Activated naive CD8-positive, alpha-beta T cell treated with anti-CD3 and anti-CD28 coated beads, Interleukin-2, amount 10 ng/mL, durations not matched to agents 7 days and 5 days (primary cell): ENCODE data around the gene POU3F2. TPM values are rescaled to one million over a fixed set of nuclear protein-coding genes. Genes with fewer than 3 reads are reported as not detected.

Experiments used
- ATAC-seq: fragments of 150-1000 bp; cut with Tn5 transposase; one replicate; pipeline ENCODE4 v1.10.0; 2021; ENCODE audit warnings: low read depth, moderate library complexity
- POLR2A ChIA-PET: fragments of 350-600 bp; sonication (Branson Sonifier 250); formaldehyde crosslinking; loops from one replicate; lab custom pipeline; 2021; ENCODE audit warnings: antibody characterized with exemption; lab: Charles Lee
- DNase-seq: peaks from one replicate; pipeline ENCODE4 v3.0.0; 2021
- H3K27ac Mint-ChIP-seq: one replicate; pipeline ENCODE4 v1.8.0; 2022; ENCODE audit warnings: mild to moderate bottlenecking, mixed read lengths
- H3K27me3 Mint-ChIP-seq: one replicate; pipeline ENCODE4 v1.8.0; 2022; ENCODE audit warnings: mild to moderate bottlenecking, moderate library complexity, mixed read lengths
- H3K36me3 Mint-ChIP-seq: one replicate; pipeline ENCODE4 v1.8.0; 2021; ENCODE audit warnings: mild to moderate bottlenecking, mixed read lengths
- H3K4me1 Mint-ChIP-seq: one replicate; pipeline ENCODE4 v1.8.0; 2021; ENCODE audit warnings: mixed read lengths
- H3K4me3 Mint-ChIP-seq: one replicate; pipeline ENCODE4 v1.8.0; 2022; ENCODE audit warnings: mild to moderate bottlenecking, moderate library complexity, mixed read lengths
- H3K9me3 Mint-ChIP-seq: one replicate; pipeline ENCODE4 v1.8.0; 2021; ENCODE audit warnings: mixed read lengths
- total RNA-seq, 2 experiments: library from RNA; stranded (reverse); gene quantifications; one replicate each; pipeline ENCODE4 v1.2.3, GENCODE V29; 2021

POU3F2 gene
- total RNA-seq, 2 experiments from 2014 or later = not detected

- Mint-ChIP-seq H3K4me1 (peaks cover 15% of the 10 kb centered on the region), H3K36me3 (peaks cover 2% of the 10 kb centered on the region), H3K27ac (no peak overlapping the region), H3K9me3 (no peaks in the 10 kb centered on the region), H3K4me3 (no peak overlapping the region), H3K27me3 (peaks cover 80% of the 10 kb centered on the region)
- POLR2A ChIA-PET = no interaction called here
- ATAC-seq (no peak), DNase-seq (peak; percentile 40)
These were observed 9.2 kb downstream of the POU3F2 start for GRCh38 chr6:98843271-98844243.

- Mint-ChIP-seq H3K9me3 (no peaks in the 10 kb centered on the region), H3K36me3 (peaks cover 4% of the 10 kb centered on the region), H3K27ac (no peak overlapping the region), H3K4me1 (peaks cover 18% of the 10 kb centered on the region), H3K4me3 (peak overlapping the region; percentile 9), H3K27me3 (peaks cover 84% of the 10 kb centered on the region)
- POLR2A ChIA-PET = no interaction called here
- peak; percentile 36 for DNase-seq
- ATAC-seq = no peak
These were observed 10.2 kb downstream of the POU3F2 start for GRCh38 chr6:98844244-98845210.

GRCh38 chr6:98845211-98846020, 11.0 kb downstream of the POU3F2 start:
- H3K4me1 Mint-ChIP-seq = peaks cover 18% of the 10 kb centered on the region
- DNase-seq = peak; percentile 77
- POLR2A ChIA-PET = no interaction called here
- H3K36me3 Mint-ChIP-seq = peaks cover 4% of the 10 kb centered on the region
- ATAC-seq = peak; percentile 53
- no peak overlapping the region for H3K27ac Mint-ChIP-seq
- H3K27me3 Mint-ChIP-seq = peaks cover 84% of the 10 kb centered on the region
- H3K9me3 Mint-ChIP-seq = no peaks in the 10 kb centered on the region
- peak overlapping the region; percentile 26 for H3K4me3 Mint-ChIP-seq

- POLR2A ChIA-PET = no interaction called here
- Mint-ChIP-seq H3K27ac (no peak overlapping the region), H3K9me3 (no peaks in the 10 kb centered on the region), H3K27me3 (peaks cover 84% of the 10 kb centered on the region), H3K4me3 (no peak overlapping the region), H3K36me3 (peaks cover 4% of the 10 kb centered on the region), H3K4me1 (peaks cover 18% of the 10 kb centered on the region)
- no peak for ATAC-seq
- no peak for DNase-seq
These were observed 11.6 kb downstream of the POU3F2 start for GRCh38 chr6:98846021-98846380.

- Mint-ChIP-seq H3K9me3 (no peaks in the 10 kb centered on the region), H3K36me3 (peaks cover 4% of the 10 kb centered on the region), H3K27ac (no peak overlapping the region), H3K4me3 (no peak overlapping the region), H3K4me1 (peaks cover 18% of the 10 kb centered on the region), H3K27me3 (peaks cover 79% of the 10 kb centered on the region)
- DNase-seq (no peak), ATAC-seq (no peak)
- POLR2A ChIA-PET = no interaction called here
These were observed 13.0 kb downstream of the POU3F2 start for GRCh38 chr6:98847416-98847778.

- Mint-ChIP-seq H3K27me3 (peaks cover 74% of the 10 kb centered on the region), H3K27ac (no peak overlapping the region), H3K36me3 (peaks cover 2% of the 10 kb centered on the region), H3K4me3 (peak overlapping the region; percentile 33), H3K4me1 (peaks cover 18% of the 10 kb centered on the region), H3K9me3 (no peaks in the 10 kb centered on the region)
- DNase-seq (peak; percentile 42), ATAC-seq (peak; percentile 47)
- POLR2A ChIA-PET = no interaction called here
These were observed 13.6 kb downstream of the POU3F2 start for GRCh38 chr6:98847779-98848538.

GRCh38 chr6:98848539-98849242, 14.3 kb downstream of the POU3F2 start:
- Mint-ChIP-seq H3K4me3 (peak overlapping the region; percentile 33), H3K4me1 (peaks cover 18% of the 10 kb centered on the region), H3K27ac (no peak overlapping the region), H3K9me3 (no peaks in the 10 kb centered on the region), H3K27me3 (peaks cover 68% of the 10 kb centered on the region), H3K36me3 (peaks cover 2% of the 10 kb centered on the region)
- POLR2A ChIA-PET = no interaction called here
- DNase-seq (no peak), ATAC-seq (no peak)

GRCh38 chr6:98864497-98864896, 30.1 kb downstream of the POU3F2 start:
- Mint-ChIP-seq H3K27me3 (no peaks in the 10 kb centered on the region), H3K9me3 (peaks cover 5% of the 10 kb centered on the region), H3K27ac (no peak overlapping the region), H3K36me3 (peaks cover 9% of the 10 kb centered on the region), H3K4me3 (no peak overlapping the region), H3K4me1 (no peaks in the 10 kb centered on the region)
- POLR2A ChIA-PET = no interaction called here
- DNase-seq = no peak
- ATAC-seq = no peak

GRCh38 chr6:98871057-98871456, 36.7 kb downstream of the POU3F2 start:
- peaks cover 24% of the 10 kb centered on the region for H3K36me3 Mint-ChIP-seq
- no peak for DNase-seq
- peaks cover 4% of the 10 kb centered on the region for H3K9me3 Mint-ChIP-seq
- POLR2A ChIA-PET = no interaction called here
- no peak for ATAC-seq
- no peaks in the 10 kb centered on the region for H3K27me3 Mint-ChIP-seq
- H3K27ac Mint-ChIP-seq = no peak overlapping the region
- no peaks in the 10 kb centered on the region for H3K4me1 Mint-ChIP-seq
- H3K4me3 Mint-ChIP-seq = no peak overlapping the region

- no peak for ATAC-seq
- POLR2A ChIA-PET = no interaction called here
- H3K4me3 Mint-ChIP-seq = no peak overlapping the region
These were observed 37.4 kb downstream of the POU3F2 start for GRCh38 chr6:98871821-98872220.

GRCh38 chr6:98875375-98875774, 41.0 kb downstream of the POU3F2 start:
- H3K27me3 Mint-ChIP-seq = no peaks in the 10 kb centered on the region
- H3K4me3 Mint-ChIP-seq = no peak overlapping the region
- H3K36me3 Mint-ChIP-seq = peaks cover 27% of the 10 kb centered on the region

More at GRCh38 chr6:98871821-98872220, 37.4 kb downstream of the POU3F2 start:
- Mint-ChIP-seq H3K9me3 (no peaks in the 10 kb centered on the region), H3K27me3 (no peaks in the 10 kb centered on the region), H3K27ac (no peak overlapping the region), H3K4me1 (no peaks in the 10 kb centered on the region), H3K36me3 (peaks cover 24% of the 10 kb centered on the region)
- no peak for DNase-seq

GRCh38 chr6:98877250-98877649, 42.9 kb downstream of the POU3F2 start:
- peaks cover 24% of the 10 kb centered on the region for H3K36me3 Mint-ChIP-seq
- no peak for ATAC-seq
- H3K27me3 Mint-ChIP-seq = no peaks in the 10 kb centered on the region
- H3K4me3 Mint-ChIP-seq = no peak overlapping the region
- H3K27ac Mint-ChIP-seq = no peak overlapping the region
- no peak for DNase-seq
- peaks cover 7% of the 10 kb centered on the region for H3K4me1 Mint-ChIP-seq
- no peaks in the 10 kb centered on the region for H3K9me3 Mint-ChIP-seq
- POLR2A ChIA-PET = no interaction called here

More at GRCh38 chr6:98875375-98875774, 41.0 kb downstream of the POU3F2 start:
- no peak for DNase-seq
- no peak overlapping the region for H3K27ac Mint-ChIP-seq
- peaks cover 2% of the 10 kb centered on the region for H3K4me1 Mint-ChIP-seq
- POLR2A ChIA-PET = no interaction called here
- no peak for ATAC-seq
- H3K9me3 Mint-ChIP-seq = no peaks in the 10 kb centered on the region
